Activated gamma-delta T cell (primary cell): ENCODE measurements around the gene OR8J1.

ENCODE experiments used
- DNase-seq: peaks from one replicate; lab custom pipeline; 2025; lab: John Stamatoyannopoulos, UW
- total RNA-seq, 2 donors: gene quantifications; one replicate each; lab custom pipeline; 2026; lab: John Stamatoyannopoulos, UW

Gene OR8J1, protein sequence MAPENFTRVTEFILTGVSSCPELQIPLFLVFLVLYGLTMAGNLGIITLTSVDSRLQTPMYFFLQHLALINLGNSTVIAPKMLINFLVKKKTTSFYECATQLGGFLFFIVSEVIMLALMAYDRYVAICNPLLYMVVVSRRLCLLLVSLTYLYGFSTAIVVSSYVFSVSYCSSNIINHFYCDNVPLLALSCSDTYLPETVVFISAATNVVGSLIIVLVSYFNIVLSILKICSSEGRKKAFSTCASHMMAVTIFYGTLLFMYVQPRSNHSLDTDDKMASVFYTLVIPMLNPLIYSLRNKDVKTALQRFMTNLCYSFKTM
- total RNA-seq = 0 reads per million in 2 donors

DNA sequence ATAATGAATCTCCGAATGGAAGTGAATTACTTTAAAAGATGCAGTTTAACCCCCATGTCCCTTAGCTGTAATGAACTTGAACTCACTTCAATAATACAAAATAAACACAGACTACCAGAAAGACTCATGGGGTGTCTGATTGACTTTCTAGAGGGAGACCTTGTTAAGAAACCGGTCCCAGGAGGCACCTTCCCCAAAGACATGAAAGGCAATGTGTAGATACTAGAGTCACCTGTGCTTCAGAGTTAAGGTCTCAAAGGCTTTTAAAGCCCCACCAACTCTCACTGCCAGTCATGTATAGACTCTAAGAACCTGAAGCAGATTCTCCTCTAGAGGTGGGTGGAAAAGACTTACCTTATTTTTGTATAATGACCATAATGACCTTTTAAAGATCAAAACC lies at the start of gene OR8J1:
Gene OR8J1 (plus strand): TSS at position 301 of the 400 bp plus-strand sequence. CDS start 5,956 bp downstream, outside the sequence.
- DNase-seq = no peak

DNA sequence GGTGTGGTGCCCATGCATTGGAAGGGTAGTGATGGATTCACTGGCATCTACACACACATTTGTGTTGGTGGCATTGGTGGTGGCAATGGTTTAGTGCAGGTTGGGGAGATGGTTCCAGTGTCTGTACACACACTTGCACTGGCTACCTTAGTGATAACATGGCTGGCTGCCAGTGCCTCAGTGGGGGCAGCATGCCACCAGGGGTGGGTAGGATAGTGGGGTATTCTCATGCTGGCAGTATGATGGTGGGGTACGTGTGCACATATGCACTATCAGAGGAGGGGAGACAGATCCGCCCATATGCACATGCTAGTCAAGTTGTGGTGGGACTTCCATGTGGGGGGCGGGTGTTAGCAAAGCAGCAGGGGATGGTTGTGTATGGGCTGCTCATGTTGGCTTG lies 46.3 kb upstream of the OR8J1 start:
- no peak for DNase-seq

DNA sequence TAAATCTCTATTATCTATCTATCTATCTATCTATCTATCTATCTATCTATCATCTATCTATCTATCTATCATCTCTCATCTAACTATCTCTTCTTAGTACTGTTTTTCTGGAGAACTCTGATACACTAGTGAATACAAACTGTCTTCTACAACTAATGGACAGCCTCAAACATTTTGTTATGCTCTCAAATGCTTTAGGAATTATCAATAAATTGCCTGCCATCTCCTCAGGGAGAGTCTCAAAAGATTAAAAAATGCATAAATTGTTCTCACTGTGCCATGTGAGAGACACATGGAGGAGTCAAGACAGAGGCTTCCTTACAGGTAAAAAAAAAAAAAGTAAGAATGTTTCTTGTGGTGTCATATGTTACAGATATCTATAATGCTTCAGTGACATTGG lies 39.2 kb upstream of the OR8J1 start, which contains the start of gene OR8K3:
Gene OR8K3 (plus strand): TSS at position 301 of the 400 bp plus-strand sequence. CDS start 3,163 bp downstream, outside the sequence.
- DNase-seq = no peak

DNA sequence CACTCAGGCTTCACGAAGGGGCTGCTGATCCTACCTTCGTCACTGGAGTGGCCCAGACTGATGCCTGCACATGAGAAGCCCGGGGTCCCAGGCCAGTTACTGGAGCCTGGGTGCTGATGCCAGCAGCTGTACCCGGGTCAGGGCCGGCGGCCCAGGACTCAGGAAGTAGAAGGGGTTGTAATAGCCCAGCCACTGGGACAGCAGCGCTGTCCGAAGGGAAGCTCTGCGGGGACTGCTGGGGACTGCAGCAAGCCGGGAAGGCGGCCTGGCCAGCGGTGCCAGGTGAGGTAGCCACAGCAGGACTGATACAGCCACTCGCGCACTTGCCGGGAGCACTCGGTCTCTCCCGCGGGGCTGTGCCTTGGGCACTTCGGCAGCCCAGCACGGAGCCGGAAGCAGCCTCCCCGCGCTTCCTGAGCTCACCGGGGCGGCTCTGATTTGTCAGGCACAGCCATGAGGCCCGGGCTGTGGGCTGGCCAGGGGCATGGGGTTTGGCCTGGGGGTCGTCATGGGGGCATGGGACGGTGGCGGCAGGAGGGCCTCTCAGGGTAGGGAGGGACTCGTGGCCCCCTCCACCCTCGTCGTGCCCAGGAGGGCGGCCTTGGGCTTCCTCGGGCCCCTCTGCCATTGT lies 22.1 kb upstream of the OR8J1 start:
- DNase-seq = peak; percentile 6

DNA sequence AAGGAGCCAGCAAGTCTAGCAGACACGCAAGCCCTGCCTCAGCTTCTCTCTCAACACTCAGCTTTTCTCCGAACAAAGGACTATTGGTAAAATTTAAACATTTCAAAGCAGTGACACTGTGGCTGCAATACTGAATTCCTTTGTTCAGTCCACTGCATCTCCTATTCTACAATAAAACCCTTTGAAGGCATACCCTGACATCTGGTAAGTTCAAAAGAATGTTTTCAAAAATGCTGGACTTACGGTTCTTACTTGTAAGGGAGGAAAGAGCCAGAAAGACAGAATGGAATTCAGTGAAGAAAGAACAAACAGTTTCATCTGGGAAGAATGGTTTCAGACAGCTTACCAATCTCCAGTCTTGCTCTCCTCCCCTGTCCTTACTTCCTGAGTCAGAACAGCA lies 20.9 kb upstream of the OR8J1 start:
- no peak for DNase-seq

DNA sequence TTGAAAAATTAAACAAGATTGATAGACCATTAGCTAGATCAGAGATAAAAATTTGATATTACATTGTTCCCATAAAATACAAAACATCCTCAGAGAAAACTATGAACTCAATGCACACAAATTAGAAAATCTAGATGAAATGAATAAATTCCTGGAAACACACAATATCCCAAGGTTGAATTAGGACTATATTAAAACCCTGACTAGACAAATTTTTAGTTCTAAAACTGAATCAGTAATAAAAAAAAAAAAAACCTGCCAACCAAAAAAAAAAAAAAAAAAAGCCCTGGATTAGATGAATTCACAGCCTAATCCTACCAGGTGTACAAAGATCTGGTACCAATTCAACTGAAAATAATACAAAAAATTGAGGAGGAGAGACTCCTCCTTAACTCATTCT lies 13.8 kb upstream of the OR8J1 start:
- DNase-seq = no peak

DNA sequence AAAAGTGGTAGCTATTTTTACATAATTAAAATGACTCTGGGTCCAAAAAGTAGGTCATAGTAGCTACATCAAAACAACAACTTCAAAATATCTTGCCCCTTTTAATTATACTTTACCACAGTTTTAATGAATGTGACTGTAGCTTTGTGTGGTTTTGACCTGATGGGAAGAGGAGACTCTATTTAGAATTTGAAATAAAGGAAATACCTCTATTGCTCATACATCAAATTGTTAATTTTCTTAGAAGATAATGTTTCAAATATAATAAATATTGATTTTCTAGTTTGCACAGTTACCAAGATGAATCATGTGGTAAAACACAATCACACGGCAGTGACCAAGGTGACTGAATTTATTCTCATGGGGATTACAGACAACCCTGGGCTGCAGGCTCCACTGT lies 8.4 kb upstream of the OR8J1 start, which contains the start of gene OR8K1:
Gene OR8K1 (plus strand): TSS at position 301 of the 400 bp plus-strand sequence. CDS start 0 bp downstream, at position 301.
- no peak for DNase-seq

DNA sequence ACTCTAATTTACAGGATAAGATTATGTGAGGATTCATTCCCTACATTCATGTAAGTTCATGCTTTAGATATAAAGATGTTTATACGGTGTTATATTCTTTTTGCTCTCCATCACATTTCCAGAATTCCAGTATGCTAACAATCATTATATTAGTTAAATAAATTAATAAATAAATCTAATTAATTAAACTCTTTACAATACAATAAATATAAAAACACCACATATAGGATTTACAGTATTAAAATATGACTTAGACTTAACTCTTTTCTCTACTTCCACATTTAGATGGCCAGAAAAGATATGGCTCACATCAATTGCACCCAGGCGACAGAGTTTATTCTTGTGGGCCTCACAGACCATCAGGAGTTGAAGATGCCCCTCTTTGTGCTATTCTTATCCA lies 21.2 kb downstream of the OR8J1 start, which contains the start of gene OR8U1:
Gene OR8U1 (plus strand): TSS at position 301 of the 400 bp plus-strand sequence. CDS start 0 bp downstream, at position 301.
- DNase-seq = no peak

DNA sequence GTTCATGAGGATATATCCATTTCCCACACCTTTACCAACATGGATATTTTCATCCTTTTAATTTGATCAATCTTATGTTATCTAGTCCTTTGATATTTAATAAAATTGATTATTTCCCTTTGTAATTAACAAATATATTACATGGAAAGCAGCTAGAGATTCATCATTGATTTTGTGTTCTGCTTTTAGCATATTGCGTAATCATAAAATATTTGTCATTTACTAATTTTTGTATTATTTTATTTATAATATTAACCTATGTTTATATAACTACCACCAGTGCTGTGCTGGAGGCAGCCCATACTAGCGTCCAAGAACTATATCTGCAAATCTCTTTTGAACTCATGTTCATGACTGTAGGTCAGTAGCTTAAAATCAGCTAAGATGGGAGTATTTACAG lies 26.0 kb downstream of the OR8J1 start:
- no peak for DNase-seq

DNA sequence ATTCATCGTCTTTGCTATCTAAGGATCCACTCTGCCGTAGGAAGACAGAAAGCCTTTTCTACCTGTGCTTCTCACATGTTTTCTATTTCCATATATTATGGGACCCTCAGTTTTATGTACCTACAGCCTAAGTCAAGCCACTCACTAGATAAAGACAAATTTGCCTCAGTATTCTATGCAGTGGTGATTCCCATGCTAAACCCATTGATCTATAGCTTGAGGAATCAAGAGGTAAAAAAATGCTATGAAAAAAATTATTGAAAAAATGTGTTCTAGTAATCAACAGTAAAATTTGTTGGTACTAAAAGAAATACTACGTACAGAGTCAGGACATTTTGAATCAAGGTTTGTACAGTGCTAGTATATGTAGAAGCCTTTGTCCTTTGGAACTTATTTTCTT lies 40.3 kb downstream of the OR8J1 start:
- no peak for DNase-seq

DNA sequence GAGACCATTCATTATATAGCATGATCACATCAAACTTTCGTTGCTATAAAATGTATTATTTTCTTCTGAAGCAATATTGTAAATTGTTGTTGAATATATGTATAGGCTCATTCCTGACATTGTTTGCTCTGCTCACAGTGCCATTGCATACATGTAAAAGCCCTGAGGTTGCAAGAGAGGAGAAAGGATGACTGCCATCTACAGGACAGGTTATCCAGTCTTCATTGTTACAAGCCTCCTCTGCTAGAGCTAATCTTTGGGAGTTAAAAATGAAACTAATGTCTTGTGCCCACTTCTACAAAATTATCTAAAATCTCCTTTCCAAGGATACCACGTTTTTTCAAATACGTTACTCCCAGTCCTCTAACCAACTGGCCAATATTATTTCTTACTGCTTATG lies 42.0 kb downstream of the OR8J1 start:
- no peak for DNase-seq

DNA sequence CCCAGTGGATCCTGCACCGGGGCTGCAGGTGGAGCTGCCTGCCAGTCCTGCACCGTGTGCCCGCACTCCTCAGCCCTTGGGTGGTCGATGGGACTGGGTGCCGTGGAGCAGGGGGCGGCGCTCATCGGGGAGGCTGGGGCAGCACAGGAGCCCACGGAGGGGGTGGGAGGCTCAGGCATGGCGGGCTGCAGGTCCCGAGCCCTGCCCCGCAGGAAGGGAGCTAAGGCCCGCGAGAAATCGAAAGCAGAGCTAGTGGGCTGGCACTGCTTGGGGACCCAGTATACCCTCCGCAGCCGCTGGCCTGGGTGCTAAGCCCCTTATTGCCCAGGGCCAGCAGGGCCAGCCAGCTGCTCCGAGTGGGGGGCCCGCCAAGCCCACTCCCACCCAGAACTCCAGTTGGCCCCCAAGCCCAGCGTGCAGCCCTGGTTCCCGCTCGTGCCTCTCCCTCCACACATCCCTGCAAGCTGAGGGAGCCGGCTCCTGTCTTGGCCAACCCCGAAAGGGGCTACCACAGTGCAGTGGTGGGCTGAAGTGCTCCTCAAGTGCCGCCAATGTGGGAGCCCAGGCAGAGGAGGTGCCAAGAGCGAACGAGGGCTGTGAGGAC lies 47.9 kb downstream of the OR8J1 start:
- DNase-seq = peak; percentile 5

DNA sequence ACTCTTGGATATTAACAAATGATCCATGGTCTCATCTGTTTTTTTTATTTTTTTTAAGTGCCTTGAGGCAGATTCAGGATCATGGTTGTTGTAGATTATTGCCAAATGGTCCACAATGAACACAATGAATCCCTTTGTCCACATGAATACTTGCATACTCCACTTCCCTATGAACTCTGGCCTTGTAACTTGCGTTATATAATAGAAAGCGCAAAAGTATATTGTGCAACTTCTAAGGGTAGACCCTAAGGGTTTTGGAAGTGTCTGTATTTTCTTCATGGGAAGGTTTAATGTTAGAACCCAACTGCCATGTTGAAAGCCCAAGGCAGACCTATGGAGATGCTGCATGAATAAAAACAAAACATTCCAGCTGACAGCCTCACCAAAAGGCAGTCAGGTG lies 50.3 kb downstream of the OR8J1 start:
- DNase-seq = no peak

DNA sequence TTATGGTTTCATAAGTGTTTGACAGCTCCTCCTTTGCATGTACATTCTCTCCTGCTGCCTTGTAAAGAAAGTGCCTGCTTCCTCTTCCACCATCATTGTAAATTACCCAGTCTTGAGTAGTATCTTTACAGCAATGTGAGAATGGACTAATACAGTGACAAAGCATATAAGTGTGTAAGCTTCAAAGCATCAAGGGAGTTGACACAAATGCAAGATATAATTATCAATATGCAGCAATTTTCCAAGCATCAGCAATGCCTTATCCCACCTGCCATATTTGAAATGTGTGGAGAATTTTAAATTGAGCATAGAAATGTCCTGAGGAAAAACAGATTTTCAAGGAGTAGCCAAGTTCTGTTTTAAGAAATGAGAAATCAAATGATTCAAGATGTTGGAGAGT lies 56.7 kb downstream of the OR8J1 start:
- no peak for DNase-seq
